HG02759 (cell line): ENCODE results near the gene PPFIBP1.
"Not testable (repeated sequence)": the region's sequence is repeated elsewhere in the genome, so short reads cannot be mapped to it uniquely, and the experiment has no call there.

Source experiments
- ATAC-seq: cut with Tn5 transposase; IDR thresholded peaks from one replicate; pipeline ENCODE4 v1.9.1; 2021; ENCODE audit warnings: mild to moderate bottlenecking, moderate library complexity; ENCODE audit not compliant: unreplicated experiment

The PPFIBP1 gene

DNA sequence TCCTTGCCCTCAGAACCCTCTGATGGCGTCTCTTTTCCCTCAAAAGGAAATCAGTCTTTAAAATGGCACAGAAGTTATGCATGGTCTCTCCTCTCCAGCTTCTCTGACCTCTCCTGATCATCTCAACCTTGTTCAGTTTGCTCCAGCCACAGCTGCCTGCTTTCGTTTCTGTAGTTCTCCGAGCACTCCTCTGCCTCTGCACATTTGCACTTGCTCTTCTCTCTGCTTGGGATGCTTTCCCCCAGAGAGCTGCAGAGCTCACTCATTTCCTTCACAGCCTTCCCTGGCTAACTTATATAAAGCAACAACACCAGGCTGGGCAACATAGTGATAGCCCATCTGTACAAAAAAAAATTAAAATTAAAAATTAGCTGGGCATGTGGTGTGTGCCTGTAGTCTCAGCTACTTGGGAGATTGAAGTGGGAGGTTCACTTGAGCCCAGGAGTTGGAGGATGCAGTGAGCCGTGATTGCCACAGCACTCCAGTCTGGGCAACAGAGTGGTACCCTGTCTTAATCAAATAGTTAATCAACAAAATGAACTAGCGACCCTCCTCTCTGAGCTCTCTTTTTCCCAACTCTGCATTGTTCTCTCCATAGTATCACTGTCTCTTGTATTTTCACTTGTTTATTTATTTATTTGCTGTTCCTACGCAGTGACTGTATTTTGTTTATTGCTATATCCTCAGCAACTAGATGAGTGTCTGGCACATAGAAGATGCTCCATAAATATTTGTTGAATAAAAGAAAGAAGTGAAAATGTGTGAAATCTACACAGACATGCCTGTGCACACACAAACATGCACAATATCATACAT is 37.7 kb downstream of the PPFIBP1 start:
- ATAC-seq: no peak

DNA sequence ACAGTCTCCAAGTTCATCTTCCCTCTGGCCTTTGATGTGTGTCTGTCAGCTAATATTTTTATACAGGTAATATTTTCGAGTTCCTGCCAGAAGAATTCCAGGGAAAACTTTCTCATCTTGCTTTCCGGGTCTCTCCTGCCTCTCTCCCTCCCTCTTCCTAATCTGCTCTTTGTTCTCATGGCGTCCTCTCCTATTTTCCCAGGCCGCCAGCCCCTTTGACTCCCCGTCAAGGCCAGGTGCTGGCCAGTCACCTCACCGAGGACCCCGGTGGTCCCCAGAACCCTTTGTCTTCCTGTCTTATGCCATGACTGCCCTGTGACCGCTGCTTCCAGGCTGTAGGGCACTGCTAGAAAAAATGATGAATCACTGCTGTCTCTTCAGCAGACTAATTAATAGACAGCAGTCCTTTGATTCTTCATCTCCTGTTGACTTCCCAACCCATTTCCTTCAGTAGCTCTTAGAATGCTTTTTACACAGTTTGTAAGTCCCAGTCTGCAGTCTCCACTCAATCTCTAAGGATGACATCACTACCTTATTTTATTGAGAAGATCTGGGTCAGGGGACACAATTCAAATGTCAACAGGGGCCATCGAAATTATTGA is 40.7 kb downstream of the PPFIBP1 start:
- ATAC-seq: no peak

DNA sequence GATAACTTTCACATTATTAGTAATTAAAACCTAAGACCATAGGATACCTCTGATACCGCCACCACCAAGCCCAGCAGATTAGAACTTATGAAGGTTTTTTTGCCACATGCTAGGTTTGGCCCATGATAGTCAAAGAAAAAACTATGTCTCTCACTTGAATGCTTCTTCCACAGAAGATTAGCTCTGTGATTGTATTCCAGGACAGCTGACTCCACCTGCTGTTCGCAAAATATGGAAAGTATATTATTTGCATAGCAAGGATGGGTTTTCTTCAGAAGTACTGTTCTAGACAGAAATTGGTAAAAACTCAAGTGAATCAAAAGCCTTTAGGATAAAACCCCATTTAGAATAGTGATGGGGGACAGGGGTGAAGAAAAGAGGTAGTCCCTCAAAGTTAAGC is 42.2 kb downstream of the PPFIBP1 start:
- ATAC-seq: no peak

DNA sequence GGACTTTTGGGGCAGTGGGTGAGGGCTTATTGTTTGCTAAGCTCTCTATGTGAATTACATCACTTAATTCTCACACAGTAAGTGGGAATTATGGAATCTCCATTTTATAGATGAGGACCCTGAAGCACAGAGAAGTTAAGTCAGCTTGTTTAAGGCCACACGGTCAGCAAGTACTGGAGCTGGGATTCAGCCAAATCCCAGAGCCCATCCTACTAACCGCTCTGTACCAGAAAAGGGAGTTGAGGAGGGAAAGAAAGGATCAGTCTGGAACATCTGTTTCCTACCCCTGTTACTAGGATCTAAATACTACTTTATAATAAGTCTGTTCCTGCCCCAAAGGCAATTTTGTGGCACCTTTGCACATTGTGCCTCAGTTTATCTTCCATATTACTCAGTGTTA is 42.6 kb downstream of the PPFIBP1 start:
- ATAC-seq: no peak

DNA sequence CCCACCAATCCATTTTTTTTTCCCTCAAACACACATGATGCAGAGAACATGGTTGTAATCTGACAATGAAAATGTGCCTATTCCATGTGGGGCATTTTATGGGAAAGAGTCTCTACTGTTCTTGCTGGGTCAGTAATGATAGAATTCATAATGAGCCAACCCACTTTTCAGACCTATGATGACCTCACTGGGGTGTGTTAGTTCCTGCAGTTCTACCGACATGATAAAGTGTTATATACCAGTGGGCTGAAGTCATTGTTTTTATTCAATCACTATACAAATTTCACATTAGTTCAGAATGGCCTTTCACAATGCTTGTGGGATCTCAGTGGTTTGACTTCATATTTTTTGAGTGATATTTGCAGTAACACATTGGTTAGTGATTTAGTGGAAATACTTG is 47.5 kb downstream of the PPFIBP1 start:
- no peak for ATAC-seq

DNA sequence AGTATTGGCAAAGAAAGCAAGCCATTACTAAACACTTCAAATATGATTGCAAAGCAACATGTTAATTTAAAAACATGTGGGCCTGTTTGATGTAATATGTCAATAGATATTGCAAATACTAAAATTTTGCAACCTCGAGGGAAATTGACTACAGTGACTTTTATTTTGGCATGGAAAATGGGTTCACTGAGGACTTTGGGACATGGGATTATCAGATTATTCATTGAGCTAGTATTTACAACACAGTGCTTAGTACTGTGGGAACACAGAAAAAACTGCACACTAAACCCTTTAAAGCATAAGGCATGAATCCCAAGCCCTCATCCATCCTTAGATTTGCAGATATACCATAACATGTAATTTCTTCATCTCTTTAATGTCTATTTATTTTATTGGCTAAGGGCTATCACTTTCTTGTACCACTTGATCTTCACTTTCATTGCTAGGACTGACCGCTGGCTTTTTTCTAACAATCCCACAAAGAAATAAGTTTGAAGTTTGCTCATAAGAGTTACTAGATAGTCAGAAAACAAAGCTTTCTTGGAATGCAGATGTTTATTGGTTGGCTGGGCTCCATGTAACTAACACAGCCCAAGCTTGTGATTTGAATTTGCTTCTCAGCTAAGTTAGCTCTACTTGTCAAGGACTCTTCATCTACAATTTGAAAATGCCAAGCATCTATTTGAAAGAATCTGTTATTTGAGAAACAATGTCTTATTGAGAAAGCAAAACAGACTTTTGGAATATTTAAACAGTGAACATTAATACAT is 48.7 kb downstream of the PPFIBP1 start:
- no peak for ATAC-seq

DNA sequence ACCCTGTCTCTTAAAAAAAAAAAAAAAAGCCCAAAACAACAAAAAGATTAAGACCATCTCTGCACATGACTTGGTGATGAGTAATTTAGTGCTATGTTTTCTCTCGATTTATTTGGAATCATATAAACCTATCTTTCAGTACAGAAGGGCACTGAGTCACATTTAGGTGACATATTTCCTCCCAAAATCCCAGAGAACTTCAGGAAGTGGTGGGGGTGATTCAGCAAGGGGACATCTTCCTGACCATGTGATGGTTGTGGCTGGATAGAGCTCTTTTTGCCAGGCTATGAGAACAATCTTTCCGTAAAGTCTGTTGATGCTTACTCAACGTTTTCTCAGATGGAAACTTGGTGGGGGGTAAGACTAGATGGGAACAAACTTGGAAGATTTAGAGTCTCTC is 50.0 kb downstream of the PPFIBP1 start:
- no peak for ATAC-seq

DNA sequence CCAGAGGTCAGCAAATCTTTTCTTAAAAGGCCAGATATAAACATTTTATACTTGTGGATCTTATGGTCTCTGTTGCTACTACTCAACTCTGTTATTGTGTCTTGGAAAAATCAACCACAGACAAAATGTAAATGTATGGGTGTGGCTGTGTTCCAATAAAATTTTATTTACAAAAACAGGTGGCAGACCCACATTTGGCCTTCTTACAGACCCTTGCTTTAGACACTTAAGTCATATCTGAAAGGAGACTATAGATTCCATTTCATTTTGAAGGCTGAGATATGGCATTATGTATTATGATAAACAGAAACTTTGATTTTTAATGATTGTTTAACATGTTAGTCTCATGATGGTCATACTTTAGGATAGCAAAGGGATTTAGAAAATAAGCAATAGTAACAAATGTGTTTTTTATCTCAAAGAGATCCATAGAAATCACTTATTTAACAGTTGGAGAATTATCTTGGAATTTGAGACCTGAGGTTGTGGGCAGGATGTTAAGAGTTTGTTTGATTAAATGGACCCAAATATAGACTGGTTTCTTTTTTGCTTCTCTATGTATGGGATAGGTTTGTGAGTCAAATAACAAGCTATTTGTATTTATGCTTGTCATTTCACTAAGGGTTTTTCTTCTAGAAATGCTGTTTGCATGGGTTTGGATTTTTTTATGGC is 51.2 kb downstream of the PPFIBP1 start:
- ATAC-seq: no peak

DNA sequence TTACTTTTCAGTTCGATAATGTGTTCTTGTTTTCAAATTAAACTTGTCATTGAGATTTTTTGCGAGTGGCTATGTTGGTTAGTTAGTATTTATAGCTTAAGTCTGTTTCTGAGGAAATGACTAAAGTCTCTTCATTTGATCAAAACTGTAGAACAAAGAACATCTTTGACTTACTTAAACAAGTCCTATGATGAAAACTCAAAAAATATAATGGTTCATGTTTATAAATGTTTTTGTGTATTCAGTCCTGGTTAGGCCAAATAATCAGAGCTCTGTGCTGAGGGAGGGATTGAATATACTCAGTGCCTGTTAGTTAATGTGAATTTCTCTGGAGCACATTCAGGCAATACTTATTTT is 51.7 kb downstream of the PPFIBP1 start:
- no peak for ATAC-seq

DNA sequence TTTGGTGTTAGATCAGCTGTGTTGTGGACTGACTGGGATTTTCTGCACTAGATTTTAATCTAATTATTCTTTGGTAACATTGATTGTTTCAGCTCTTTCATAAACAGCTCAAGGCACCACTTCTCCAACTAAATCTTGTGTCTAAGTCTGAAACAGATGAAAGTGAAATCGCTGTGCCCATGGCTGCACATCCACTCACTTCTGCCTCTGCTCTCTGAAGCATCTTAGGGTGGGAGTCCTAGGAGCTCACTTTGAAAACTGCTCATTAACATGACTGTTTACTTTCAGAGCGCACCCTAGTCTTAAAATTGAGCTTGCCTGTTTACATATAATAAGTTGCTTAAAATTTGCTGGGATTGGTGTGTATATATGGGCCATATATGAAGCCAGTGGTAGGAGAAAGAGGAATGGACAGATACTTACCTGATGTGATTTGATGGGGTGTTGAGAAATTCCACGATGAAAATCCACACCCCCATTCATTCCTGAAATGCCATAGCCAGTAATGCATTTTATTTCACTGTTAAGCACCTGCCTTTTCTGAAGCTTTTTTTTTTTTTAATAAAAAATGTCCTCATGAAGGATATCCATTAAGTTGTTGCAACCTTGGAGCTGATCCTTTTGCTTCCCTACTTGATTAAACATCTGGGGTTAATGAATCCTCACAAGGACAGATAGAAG is 52.8 kb downstream of the PPFIBP1 start:
- ATAC-seq: no peak

DNA sequence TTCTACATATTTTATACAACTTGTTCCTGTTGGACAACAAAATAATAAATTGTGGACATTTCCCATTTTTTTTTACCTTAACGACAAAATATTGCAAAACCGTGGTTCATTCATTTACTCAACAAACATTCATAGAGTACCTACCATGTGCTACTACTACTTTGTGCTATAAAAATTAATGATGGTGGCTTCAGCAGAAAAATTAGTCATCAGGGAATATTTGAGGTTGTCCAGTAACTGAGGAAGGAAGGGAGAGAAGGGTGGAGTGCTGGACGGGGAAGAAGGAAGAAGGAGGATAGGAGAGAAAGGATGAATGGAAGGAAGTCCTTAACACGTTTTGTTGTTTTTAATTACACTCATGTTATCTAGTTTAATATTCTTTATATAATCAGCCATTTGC is 53.7 kb downstream of the PPFIBP1 start:
- no peak for ATAC-seq

DNA sequence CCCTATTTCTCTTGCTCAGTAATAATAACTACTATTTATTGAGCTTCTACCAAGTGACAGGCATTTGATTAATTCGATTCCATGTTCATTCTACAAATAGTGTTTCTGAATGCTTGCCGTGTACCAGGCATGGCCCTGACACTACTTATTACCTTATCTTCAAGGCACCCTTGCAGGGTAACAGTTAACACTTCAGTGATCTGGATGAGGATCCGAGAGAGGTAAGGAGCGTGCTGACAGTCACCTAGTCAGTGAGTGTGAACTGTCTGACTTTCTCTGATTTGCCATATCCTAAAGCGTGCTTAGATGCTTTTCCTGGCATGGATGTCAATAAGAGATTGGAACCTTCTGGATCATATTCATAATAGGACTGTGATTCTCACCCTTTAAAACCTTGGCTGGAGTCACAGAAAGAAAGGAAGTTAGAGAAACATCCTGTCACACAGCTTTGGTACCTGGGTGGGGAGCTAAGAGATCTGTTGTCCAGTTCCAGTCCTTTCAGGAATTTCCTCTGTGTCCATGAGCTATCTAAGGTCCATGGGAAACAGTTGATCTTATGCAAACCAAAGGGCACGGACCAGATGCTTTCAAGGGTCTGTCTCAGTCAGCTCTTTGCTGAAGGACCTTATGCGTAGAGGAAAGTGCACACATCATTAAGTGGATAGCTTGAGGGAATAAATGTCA is 54.8 kb downstream of the PPFIBP1 start:
- ATAC-seq: no peak

DNA sequence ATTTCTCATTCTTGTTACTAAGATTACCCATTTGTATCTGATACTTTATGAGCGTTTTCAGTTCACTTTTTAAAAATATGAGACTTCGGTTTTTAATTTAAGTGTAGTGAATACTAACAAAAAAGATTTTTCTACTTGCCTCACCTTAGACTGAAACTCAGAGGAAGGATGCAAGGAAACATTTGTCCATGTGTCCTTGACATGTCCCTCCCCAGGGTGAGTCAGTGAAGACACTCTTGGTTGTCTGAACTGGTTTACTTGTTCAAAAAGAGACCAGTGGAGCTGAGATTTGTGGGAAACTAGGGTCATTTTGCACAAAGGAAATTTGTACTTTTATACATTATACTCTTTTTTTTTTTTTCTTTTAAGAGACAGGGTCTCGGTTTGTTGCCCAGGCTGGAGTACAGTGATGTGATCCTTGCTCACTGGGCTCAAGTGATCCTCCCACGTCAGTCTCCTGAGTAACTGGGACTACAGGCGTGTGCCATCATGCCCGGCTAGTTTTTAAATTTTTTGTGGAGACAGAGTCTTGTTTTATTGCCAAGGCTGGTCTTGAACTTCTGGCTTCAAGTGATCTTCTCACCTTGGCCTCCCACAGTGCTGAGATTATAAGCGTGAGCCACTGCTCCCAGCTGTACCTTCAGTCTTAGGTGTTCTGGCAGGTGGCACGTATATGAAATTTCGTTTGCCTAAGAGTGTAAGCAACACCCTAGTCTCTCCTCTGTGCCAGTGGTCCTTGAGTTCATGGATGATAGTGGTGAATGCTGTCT is 56.7 kb downstream of the PPFIBP1 start:
- no peak for ATAC-seq

DNA sequence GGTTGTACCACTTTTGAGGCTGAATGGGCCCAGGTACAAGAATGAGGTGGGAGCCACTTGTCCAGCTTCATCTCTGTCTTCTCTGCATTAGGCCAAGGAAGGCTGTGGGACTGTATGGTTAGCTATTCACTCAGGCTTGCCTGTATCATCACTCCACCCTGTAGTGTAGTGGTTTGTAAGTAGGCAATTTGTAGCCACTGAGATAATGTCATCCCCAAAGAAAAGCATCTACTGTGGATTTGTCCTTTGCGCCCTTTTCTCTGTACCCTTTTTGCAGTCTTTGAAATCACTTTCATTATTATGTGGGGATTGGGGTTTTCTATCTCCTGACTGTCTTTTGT is 57.3 kb downstream of the PPFIBP1 start:
- ATAC-seq: not testable (repeated sequence)

DNA sequence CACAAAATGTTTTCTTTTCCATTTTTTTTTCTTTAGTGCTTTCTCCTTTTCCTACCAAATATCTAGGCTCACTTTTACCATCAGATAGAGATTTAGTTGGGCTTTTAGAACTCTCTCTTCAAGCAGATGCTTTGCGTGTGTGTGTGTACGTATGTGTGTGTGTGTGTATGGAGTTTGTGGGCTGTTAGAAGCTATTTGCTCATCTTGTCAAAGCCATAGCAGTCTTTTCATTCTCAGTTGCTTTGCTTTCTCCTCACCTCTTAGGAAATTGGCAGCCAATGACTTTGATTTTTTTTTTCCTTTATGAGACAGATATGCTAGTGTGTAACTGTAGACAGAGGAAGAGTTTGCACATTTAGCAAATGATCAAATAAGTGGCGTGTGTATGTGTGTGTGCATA is 57.8 kb downstream of the PPFIBP1 start:
- ATAC-seq: not testable (repeated sequence)

DNA sequence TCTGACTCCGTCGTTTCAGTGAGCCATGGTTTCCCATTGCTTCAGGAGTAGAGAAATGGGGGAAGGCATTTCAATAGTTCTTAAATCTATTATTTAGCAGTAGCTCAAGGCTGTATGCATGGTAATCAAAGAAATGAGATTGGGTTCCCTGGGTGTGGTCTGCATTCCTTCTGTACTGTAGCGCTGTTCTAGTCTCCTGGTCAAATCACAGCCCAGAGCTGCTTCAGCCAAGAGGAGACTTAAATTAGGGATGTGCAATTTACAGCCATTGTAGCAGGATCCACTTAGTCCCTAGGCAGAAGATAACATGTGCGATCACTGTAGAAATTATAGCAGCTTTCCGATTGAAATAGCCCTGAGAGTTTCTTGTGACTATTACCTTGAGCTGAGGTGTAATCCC is 58.4 kb downstream of the PPFIBP1 start:
- not testable (repeated sequence) for ATAC-seq

DNA sequence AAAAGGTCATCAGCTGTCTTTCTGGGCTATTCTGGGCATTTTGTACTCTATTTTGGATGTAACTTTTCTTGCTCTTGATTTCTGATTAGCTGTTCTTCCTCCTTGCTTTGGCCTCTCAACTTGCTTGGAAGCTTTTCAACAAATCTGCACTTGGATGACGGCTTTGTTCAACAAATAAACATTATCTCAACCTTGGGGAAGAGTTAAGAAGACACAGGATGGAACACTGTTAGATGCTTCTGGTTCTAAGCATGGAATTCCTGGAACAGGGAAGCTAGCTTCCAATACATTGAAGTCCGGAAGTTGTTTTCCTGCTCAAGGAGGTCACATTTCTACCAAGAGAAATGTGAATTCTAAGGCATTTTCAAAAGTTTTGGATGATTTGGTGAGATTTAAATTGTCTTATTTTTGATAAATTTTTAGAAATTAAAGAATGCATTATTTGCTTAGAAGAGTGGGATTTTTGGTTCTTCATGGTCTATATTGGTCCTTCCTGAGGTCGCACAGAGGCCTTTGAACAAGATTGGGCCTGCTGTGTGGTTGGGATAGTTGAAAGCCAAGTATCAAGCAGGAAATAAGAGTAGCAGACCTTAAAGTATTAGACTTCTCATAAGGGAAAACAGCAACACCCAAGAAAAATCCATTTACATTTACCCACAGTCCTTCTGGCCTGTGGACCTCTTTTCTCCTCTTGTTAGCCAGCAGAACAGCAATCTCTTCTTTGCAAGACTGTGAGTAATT is 59.2 kb downstream of the PPFIBP1 start:
- no peak for ATAC-seq

DNA sequence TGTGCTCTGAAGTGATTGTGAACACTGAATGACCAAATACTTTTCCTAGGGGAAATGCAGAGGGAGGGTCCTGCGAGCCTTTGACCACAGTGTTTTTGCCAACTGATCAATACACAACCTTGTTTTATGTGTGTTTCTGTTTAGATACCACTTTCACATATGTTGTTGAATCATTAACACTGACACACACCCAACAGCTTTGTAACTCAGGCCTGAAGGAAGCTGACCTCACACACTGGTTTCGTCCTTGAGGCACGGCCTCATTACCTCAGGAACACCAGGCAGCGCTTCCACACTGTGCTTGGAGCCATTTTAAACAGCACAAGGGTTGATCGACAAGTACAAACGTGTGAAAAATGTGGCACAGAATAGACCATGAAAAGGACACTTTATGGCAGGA is 60.0 kb downstream of the PPFIBP1 start:
- no peak for ATAC-seq

DNA sequence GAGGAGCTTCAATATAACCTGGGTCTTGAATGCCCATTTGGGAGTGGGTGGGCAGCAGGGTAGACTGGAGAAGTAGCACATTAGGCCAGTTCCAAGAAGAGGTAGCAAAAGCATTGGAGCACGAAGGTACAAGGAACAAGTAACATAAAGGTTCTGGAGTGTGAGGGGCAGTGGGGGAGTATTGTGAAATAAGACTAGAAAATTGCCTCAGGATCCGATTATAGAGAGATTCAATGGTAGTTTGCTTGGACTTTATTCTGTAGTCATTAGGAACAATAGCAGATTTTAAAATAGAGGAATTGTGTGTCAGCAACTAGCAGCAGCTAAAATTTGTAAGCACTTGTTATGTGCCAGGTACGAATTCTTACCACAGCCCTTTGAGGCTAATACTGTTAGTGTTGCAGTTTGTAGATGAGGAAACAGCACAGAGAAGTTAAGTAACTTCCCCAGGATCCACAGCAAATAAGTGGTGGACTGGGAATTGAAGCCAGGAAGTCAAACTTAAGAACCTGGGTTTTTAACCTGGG is 61.8 kb downstream of the PPFIBP1 start:
- ATAC-seq: no peak
